SK-N-MC (cell line): Measurements from ENCODE around the gene USP32.

Source experiments
- EZH2 ChIP-seq: fragments of 200-600 bp; sonication (generic); IDR thresholded peaks from one replicate; pipeline ENCODE4 v1.6.1; 2017; ENCODE audit warnings: antibody characterized with exemption
- FOXP2 ChIP-seq: optimal IDR thresholded peaks from 2 replicates; pipeline ENCODE3; 2011; ENCODE audit warnings: mild to moderate bottlenecking, moderate library complexity; ENCODE audit not compliant: insufficient read depth; ENCODE audit errors: extremely low read length, control extremely low read depth
- POLR2AphosphoS5 ChIP-seq: IDR thresholded peaks from 2 replicates; pipeline ENCODE4 v1.6.1; 2012; ENCODE audit warnings: mild to moderate bottlenecking, low read depth, low read length, borderline replicate concordance

DNA sequence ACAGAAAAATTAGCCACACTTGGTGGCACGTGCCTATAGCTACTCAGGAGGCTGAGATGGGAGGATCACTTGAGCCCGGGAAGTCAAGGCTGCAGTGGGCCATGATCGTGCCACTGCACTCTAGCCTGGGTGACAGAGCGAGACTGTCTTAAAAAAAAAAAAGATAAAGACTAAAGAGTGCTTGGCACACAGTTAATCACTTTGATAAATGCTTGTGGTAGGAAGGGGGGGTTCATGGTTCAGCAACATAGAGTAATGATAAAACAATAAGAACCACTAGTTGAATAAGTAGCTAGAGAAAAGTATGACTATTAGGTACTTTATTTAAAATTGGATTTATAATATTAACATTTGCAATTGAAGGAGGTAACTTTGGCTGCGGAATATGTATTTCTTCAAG, 43.3 kb downstream of the USP32 start:
- no peak for TF ChIP-seq POLR2AphosphoS5
- no peak for TF ChIP-seq EZH2
- TF ChIP-seq FOXP2: no peak
